HG03457 (cell line): Measurements from ENCODE around the gene SLC17A4.

Experiments used
- ATAC-seq: cut with Tn5 transposase; IDR thresholded peaks from one replicate; pipeline ENCODE4 v1.9.1; 2021; ENCODE audit warnings: moderate number of reproducible peaks; ENCODE audit not compliant: unreplicated experiment

Gene SLC17A4

DNA sequence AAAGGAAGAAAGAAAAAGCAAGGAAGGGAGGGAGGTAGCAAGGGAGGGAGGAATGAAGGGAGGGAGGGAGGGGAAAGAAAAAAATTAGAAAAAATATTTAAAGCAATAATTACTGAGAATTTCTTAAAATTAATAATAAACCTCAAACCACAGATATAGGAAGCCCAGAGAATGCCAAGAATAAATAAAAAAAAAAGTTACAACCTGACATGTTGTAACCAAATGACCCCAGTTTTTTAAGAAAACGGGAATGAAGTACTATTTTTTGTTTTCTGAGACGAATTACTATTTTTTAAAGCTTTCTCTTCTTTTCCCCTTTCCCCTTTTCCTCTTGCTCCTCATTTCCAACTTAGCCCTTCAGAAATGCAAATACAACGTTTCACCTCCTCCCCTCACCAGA lies 60.7 kb downstream of the SLC17A4 start:
- ATAC-seq: no peak

DNA sequence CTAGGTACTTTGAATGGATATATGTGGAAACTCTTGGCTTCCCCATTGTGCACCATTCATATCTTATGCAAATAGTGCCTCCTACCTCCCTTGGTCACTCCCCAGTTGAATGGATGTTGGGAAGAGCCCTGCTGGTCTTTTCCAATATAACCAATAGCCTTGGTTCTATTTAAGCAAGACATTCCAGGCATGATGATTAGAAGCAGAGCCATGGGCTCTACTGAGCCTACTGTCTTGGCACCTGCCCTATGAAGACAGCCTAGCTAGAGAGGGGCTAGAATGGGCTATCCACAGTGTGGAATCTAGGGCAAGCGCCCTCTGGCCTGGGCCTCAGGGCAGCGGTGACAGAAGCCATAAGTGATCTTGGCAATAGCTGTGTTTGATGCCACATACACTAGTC lies 61.7 kb downstream of the SLC17A4 start:
- no peak for ATAC-seq

DNA sequence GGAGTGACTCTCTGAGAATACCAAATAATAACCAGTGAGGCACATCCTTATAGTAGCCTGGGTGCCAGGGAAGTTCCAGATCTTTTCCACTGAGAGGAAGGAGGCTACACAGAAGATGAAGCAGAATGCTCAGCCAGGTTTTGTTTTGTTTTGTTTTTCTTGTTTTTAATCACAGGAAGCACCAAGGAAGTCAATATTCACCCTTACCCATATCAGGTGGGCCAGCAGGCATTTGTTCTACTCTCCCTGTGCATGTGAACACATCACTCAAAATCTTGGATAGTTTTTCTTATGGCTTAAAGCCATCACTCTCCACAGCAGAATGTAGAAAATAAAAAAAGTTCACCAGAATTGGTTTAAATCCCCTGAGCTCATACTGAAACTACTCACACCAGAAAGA lies 66.8 kb downstream of the SLC17A4 start:
- ATAC-seq: no peak

DNA sequence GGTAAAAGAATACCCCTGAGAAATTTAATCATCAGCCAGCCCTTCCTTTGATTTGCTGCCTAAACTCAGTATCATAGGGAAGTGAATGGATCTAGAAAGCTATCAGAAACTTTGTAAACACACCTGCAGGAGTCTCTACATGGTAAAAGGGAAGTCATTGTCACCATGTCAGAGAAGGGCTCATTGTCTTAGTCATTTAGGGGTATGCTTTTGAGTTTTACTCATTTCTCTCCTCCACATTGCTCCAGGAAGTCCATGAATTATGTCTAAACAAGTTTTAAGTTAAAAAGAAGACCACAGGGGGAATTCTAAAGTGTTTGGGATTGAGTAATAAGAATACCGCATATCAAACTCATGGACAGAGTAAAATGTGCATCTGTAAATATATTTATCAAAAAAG lies 74.8 kb downstream of the SLC17A4 start:
- no peak for ATAC-seq

DNA sequence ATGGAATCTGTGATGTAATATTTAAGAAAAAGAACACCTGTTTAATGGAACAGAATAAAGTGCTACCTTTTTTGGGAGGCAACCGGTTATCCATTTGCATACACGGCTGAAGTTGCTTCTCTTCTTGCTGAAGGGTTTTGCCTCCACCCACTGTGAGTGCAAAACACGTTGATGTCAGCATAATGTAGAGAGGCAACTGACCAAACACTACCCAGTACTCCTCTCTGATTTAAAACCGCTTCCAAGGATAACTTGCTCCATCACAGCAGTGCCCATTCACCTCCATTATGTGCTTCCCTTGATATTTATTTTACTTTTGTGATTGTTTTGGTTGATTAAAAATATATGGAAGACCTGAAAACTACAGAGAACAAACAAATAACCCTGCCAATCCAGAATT lies 75.9 kb downstream of the SLC17A4 start:
- no peak for ATAC-seq
